HepG2 (cell line): ENCODE results near the gene TCOF1. TPM values are rescaled to one million over a fixed set of nuclear protein-coding genes. Genes with fewer than 3 reads are reported as not detected.

Source experiments
- ARNT2 ChIP-seq: sonication (generic); formaldehyde crosslinking; IDR thresholded peaks from 2 replicates; pipeline ENCODE4 v1.8.0; 2022; ENCODE audit warnings: mild to moderate bottlenecking, low read depth, missing genetic modification reagents, moderate library complexity
- BATF2 ChIP-seq: sonication (generic); formaldehyde crosslinking; IDR thresholded peaks from 2 replicates; pipeline ENCODE4 v1.8.0; 2022; ENCODE audit warnings: mild to moderate bottlenecking, missing genetic modification reagents, moderate library complexity
- DMAP1 ChIP-seq: IDR thresholded peaks from 2 replicates; pipeline ENCODE4 v1.6.1; 2016
- ERF ChIP-seq: IDR thresholded peaks from 2 replicates; pipeline ENCODE4 v1.6.1; 2018; ENCODE audit warnings: missing biosample characterization, missing genetic modification reagents
- FOSL2 ChIP-seq: sonication (generic); formaldehyde crosslinking; IDR thresholded peaks from 2 replicates; pipeline ENCODE4 v1.4.0; 2020; ENCODE audit warnings: missing genetic modification reagents
- FOXK1 ChIP-seq: sonication (generic); formaldehyde crosslinking; IDR thresholded peaks from 2 replicates; pipeline ENCODE4 v1.4.0; 2020; ENCODE audit warnings: low read depth, missing genetic modification reagents, borderline replicate concordance
- KLF9 ChIP-seq: IDR thresholded peaks from 2 replicates; pipeline ENCODE4 v1.6.1; 2016; ENCODE audit warnings: low read depth
- NAIF1 ChIP-seq: sonication (generic); formaldehyde crosslinking; IDR thresholded peaks from 2 replicates; pipeline ENCODE4 v1.5.0; 2020; ENCODE audit warnings: mild to moderate bottlenecking, missing genetic modification reagents, borderline replicate concordance
- NFKB2 ChIP-seq: sonication (generic); formaldehyde crosslinking; IDR thresholded peaks from 2 replicates; pipeline ENCODE4 v1.4.0; 2020; ENCODE audit warnings: missing genetic modification reagents, borderline replicate concordance
- PHB2 ChIP-seq: fragments of 450-650 bp; IDR thresholded peaks from 2 replicates; pipeline ENCODE4 v1.6.1; 2018; ENCODE audit not compliant: partially characterized antibody
- REPIN1 ChIP-seq: sonication (generic); formaldehyde crosslinking; IDR thresholded peaks from 2 replicates; pipeline ENCODE4 v1.8.0; 2022; ENCODE audit warnings: missing genetic modification reagents, low read depth, mild to moderate bottlenecking, borderline replicate concordance
- RFX5 ChIP-seq: IDR thresholded peaks from 2 replicates; pipeline ENCODE4 v1.6.1; 2011; ENCODE audit warnings: low read depth, low read length, improper control_type of control experiment
- SMAD1 ChIP-seq: sonication (generic); formaldehyde crosslinking; IDR thresholded peaks from 2 replicates; pipeline ENCODE4 v1.4.0; 2020; ENCODE audit warnings: missing genetic modification reagents, low read depth, mild to moderate bottlenecking, borderline replicate concordance
- XRCC5 ChIP-seq: fragments of 200-400 bp; formaldehyde crosslinking; optimal IDR thresholded peaks from 2 replicates; pipeline ENCODE3; 2017; ENCODE audit warnings: mild to moderate bottlenecking, low read length
- ZBTB25 ChIP-seq: IDR thresholded peaks from 2 replicates; pipeline ENCODE4 v1.6.1; 2018; ENCODE audit warnings: missing genetic modification reagents
- ZEB1 ChIP-seq: IDR thresholded peaks from 2 replicates; pipeline ENCODE4 v1.6.1; 2012; ENCODE audit warnings: mild to moderate bottlenecking, low read depth, inconsistent platforms; ENCODE audit not compliant: insufficient replicate concordance
- ZFP36 ChIP-seq: fragments of 150-350 bp; IDR thresholded peaks from 2 replicates; pipeline ENCODE4 v1.6.1; 2018; ENCODE audit warnings: borderline replicate concordance, low read length, low read depth; ENCODE audit not compliant: partially characterized antibody
- ZNF136 ChIP-seq: sonication (generic); formaldehyde crosslinking; IDR thresholded peaks from 2 replicates; pipeline ENCODE4 v1.8.1; 2022; ENCODE audit warnings: low read depth, mild to moderate bottlenecking, moderate library complexity, missing genetic modification reagents
- ZNF224 ChIP-seq: sonication (generic); formaldehyde crosslinking; IDR thresholded peaks from 2 replicates; pipeline ENCODE4 v1.5.0; 2020; ENCODE audit warnings: mild to moderate bottlenecking, missing genetic modification reagents
- ZNF431 ChIP-seq: sonication (generic); formaldehyde crosslinking; IDR thresholded peaks from 2 replicates; pipeline ENCODE4 v1.9.0; 2022; ENCODE audit warnings: missing genetic modification reagents, low read depth, mild to moderate bottlenecking, borderline replicate concordance
- ZNF556 ChIP-seq: sonication (generic); formaldehyde crosslinking; IDR thresholded peaks from 2 replicates; pipeline ENCODE4 v1.4.0; 2020; ENCODE audit warnings: mild to moderate bottlenecking, missing genetic modification reagents, borderline replicate concordance
- ZNF678 ChIP-seq: sonication (generic); formaldehyde crosslinking; IDR thresholded peaks from 2 replicates; pipeline ENCODE4 v1.4.0; 2020; ENCODE audit warnings: mild to moderate bottlenecking, missing genetic modification reagents
- ZNF773 ChIP-seq: sonication (generic); formaldehyde crosslinking; IDR thresholded peaks from 2 replicates; pipeline ENCODE4 v1.4.0; 2020; ENCODE audit warnings: missing genetic modification reagents, borderline replicate concordance
- polyA plus RNA-seq, 8 experiments: library from polyadenylated mRNA; depleted of rRNA in 3 of 8; stranded (reverse) in 7 of 8; unstranded in 1 of 8; fragments of >200 nt; fragmentation: Illumina TruSeq in 4 of 8; extraction: Trizol in 4 of 8; gene quantifications; 2 replicates each; pipeline versions ENCODE4 v1.2.1 to v1.2.3, GENCODE V29; 2011 to 2016; ENCODE audit warnings: low read depth in 4 of 8, missing spikeins in 1 of 8, mixed read lengths in 1 of 8; ENCODE audit not compliant: insufficient read depth in 1 of 8
- total RNA-seq, 5 experiments: library from RNA; depleted of rRNA; stranded (reverse); fragments of >200 nt; fragmentation: Illumina TruSeq; extraction: Trizol; gene quantifications; 2 replicates each; pipeline ENCODE4 v1.2.3, GENCODE V29; 2016; ENCODE audit warnings: low read depth in 1 of 5
- TF ChIP-seq, protein P1 (sequence below): sonication (generic); formaldehyde crosslinking; IDR thresholded peaks from 2 replicates; pipeline ENCODE4 v1.4.0; 2020; ENCODE audit warnings: mild to moderate bottlenecking, missing genetic modification reagents
- TF ChIP-seq, protein P2 (sequence below): sonication (generic); formaldehyde crosslinking; IDR thresholded peaks from 2 replicates; pipeline ENCODE4 v1.4.0; 2020; ENCODE audit warnings: missing genetic modification reagents

Gene TCOF1
- total and polyA plus RNA-seq, 2 of the 13 experiments (the other 11 are each of a cell fraction or from before 2014, with no cell fraction given): 10.1 to 41.6 TPM

GRCh38 chr5:150350524-150351344 is 6.8 kb upstream of the TCOF1 start (continued):
- TF ChIP-seq NAIF1 (CRISPR knock-in tag) (no peak), RFX5 (0 out of 2 replicates have a peak, but pooled peaks have one; percentile 13), ZNF136 (CRISPR knock-in tag) (no peak), ZNF556 (CRISPR knock-in tag) (peak; percentile 82), KLF9 (CRISPR knock-in tag) (peak; percentile 81; the same call in 1 of the 2 replicates), ERF (CRISPR knock-in tag) (peak; percentile 78; the same call in 1 of the 2 replicates), BATF2 (no peak), ZNF773 (no peak), DMAP1 (CRISPR knock-in tag) (0 out of 2 replicates have a peak, but pooled peaks have one; percentile 35), ZBTB25 (CRISPR knock-in tag) (0 out of 2 replicates have a peak, but pooled peaks have one; percentile 60), FOSL2 (CRISPR knock-in tag) (peak; percentile 68), ZEB1 (peak; percentile 57), REPIN1 (CRISPR knock-in tag) (peak; percentile 92; the same call in 1 of the 2 replicates), ZNF431 (CRISPR knock-in tag) (no peak), ZNF224 (CRISPR knock-in tag) (no peak), FOXK1 (CRISPR knock-in tag) (peak; percentile 74; the same call in 1 of the 2 replicates), NFKB2 (peak; percentile 48; the same call in 1 of the 2 replicates), XRCC5 (peak; percentile 78), ZFP36 (peak; percentile 91), SMAD1 (no peak), PHB2 (no peak), ARNT2 (CRISPR knock-in tag) (peak; percentile 61; the same call in 1 of the 2 replicates), ZNF678 (CRISPR knock-in tag) (no peak)
- TF ChIP-seq, protein P1, sequence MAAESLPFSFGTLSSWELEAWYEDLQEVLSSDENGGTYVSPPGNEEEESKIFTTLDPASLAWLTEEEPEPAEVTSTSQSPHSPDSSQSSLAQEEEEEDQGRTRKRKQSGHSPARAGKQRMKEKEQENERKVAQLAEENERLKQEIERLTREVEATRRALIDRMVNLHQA (CRISPR knock-in tag): no peak
- TF ChIP-seq, protein P2, sequence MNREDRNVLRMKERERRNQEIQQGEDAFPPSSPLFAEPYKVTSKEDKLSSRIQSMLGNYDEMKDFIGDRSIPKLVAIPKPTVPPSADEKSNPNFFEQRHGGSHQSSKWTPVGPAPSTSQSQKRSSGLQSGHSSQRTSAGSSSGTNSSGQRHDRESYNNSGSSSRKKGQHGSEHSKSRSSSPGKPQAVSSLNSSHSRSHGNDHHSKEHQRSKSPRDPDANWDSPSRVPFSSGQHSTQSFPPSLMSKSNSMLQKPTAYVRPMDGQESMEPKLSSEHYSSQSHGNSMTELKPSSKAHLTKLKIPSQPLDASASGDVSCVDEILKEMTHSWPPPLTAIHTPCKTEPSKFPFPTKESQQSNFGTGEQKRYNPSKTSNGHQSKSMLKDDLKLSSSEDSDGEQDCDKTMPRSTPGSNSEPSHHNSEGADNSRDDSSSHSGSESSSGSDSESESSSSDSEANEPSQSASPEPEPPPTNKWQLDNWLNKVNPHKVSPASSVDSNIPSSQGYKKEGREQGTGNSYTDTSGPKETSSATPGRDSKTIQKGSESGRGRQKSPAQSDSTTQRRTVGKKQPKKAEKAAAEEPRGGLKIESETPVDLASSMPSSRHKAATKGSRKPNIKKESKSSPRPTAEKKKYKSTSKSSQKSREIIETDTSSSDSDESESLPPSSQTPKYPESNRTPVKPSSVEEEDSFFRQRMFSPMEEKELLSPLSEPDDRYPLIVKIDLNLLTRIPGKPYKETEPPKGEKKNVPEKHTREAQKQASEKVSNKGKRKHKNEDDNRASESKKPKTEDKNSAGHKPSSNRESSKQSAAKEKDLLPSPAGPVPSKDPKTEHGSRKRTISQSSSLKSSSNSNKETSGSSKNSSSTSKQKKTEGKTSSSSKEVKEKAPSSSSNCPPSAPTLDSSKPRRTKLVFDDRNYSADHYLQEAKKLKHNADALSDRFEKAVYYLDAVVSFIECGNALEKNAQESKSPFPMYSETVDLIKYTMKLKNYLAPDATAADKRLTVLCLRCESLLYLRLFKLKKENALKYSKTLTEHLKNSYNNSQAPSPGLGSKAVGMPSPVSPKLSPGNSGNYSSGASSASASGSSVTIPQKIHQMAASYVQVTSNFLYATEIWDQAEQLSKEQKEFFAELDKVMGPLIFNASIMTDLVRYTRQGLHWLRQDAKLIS (CRISPR knock-in tag): no peak
